Keratinocyte (primary cell): ENCODE data around the gene KRTAP12-1. TPM values are rescaled to one million over a fixed set of nuclear protein-coding genes. Genes with fewer than 3 reads are reported as not detected.

ENCODE experiments used
- DNase-seq: peaks from one replicate; pipeline ENCODE4 v3.0.0-alpha.2; 2011; ENCODE audit warnings: low read depth, missing footprints, low spot score
- FAIRE-seq: peaks from 2 replicates; lab custom pipeline; 2011; peaks lifted over from hg19 to GRCh38; lab: Jason Lieb, UNC
- H2AFZ ChIP-seq: 2 replicates; pipeline ENCODE4 v1.6.0; 2012; ENCODE audit warnings: low read length, control low read depth, inconsistent platforms; ENCODE audit not compliant: control insufficient read depth
- H3K27ac ChIP-seq: 2 replicates; pipeline ENCODE4 v1.5.1; 2011; ENCODE audit warnings: low read length; ENCODE audit not compliant: control insufficient read depth, insufficient read depth
- H3K27me3 ChIP-seq: 3 replicates; pipeline ENCODE4 v1.6.0; 2011; ENCODE audit warnings: low read length; ENCODE audit not compliant: control insufficient read depth, insufficient read depth; ENCODE audit errors: extremely low read depth
- H3K36me3 ChIP-seq, 2 experiments: 2 replicates in 1 of 2; 3 replicates in 1 of 2; pipeline ENCODE4 v1.5.1; 2011; ENCODE audit warnings: low read length in 2 of 2, mild to moderate bottlenecking in 1 of 2; ENCODE audit not compliant: control insufficient read depth in 2 of 2, insufficient read depth in 2 of 2; ENCODE audit errors: extremely low read depth in 1 of 2
- H3K4me1 ChIP-seq: 3 replicates; pipeline ENCODE4 v1.5.1; 2011; ENCODE audit warnings: low read length; ENCODE audit not compliant: control insufficient read depth, insufficient read depth; ENCODE audit errors: extremely low read depth
- H3K4me2 ChIP-seq: 3 replicates; pipeline ENCODE4 v1.6.0; 2011; ENCODE audit warnings: low read depth, low read length; ENCODE audit not compliant: control insufficient read depth, insufficient read depth; ENCODE audit errors: extremely low read depth
- H3K4me3 ChIP-seq, 3 experiments: fragments of 200-600 bp in 1 of 3; sonication (generic) in 1 of 3; 2 replicates in 2 of 3; 3 replicates in 1 of 3; pipeline ENCODE4 v1.5.1; 2011 to 2016; ENCODE audit warnings: low read length in 3 of 3, mild to moderate bottlenecking in 3 of 3, control low read depth in 2 of 3, inconsistent platforms in 1 of 3, low read depth in 1 of 3, mixed read lengths in 1 of 3, mixed run types in 1 of 3, moderate library complexity in 1 of 3; ENCODE audit not compliant: control insufficient read depth in 2 of 3, insufficient read depth in 2 of 3; ENCODE audit errors: extremely low read depth in 1 of 3
- H3K79me2 ChIP-seq: 2 replicates; pipeline ENCODE4 v1.6.0; 2012; ENCODE audit warnings: low read length; ENCODE audit not compliant: control insufficient read depth, insufficient read depth
- H3K9ac ChIP-seq: 3 replicates; pipeline ENCODE4 v1.6.0; 2011; ENCODE audit warnings: low read length; ENCODE audit not compliant: control insufficient read depth, insufficient read depth; ENCODE audit errors: extremely low read depth
- H3K9me1 ChIP-seq: 3 replicates; pipeline ENCODE4 v1.6.0; 2011; ENCODE audit warnings: low read length; ENCODE audit not compliant: control insufficient read depth, insufficient read depth; ENCODE audit errors: extremely low read depth
- H3K9me3 ChIP-seq: 2 replicates; pipeline ENCODE4 v1.5.1; 2012; ENCODE audit warnings: low read depth, low read length; ENCODE audit not compliant: control insufficient read depth
- H4K20me1 ChIP-seq: 3 replicates; pipeline ENCODE4 v1.6.0; 2011; ENCODE audit warnings: low read length; ENCODE audit not compliant: control insufficient read depth, insufficient read depth; ENCODE audit errors: extremely low read depth
- EZH2 ChIP-seq: IDR thresholded peaks from one replicate; pipeline ENCODE4 v1.6.1; 2012; ENCODE audit warnings: inconsistent platforms, mild to moderate bottlenecking, low read length, moderate library complexity
- dilution Hi-C: fragments of 300-500 bp; cut with MboI; formaldehyde crosslinking; loops from one replicate; pipeline ENCODE4 v1.7.0; 2020; ENCODE audit warnings: low sequenced_read_pairs; ENCODE audit not compliant: extremely low pct_ligation_motif_present
- polyA plus RNA-seq, 5 experiments: library from polyadenylated mRNA; depleted of rRNA in 3 of 5; stranded (reverse) in 3 of 5; stranded (forward) in 1 of 5; unstranded in 1 of 5; fragments of >200 nt; gene quantifications; 1 replicate in 1 of 5; 2 replicates in 3 of 5; 3 replicates in 1 of 5; pipeline versions ENCODE4 v1.2.1 to v1.2.3, GENCODE V29; 2011 to 2012; ENCODE audit warnings: missing spikeins in 2 of 5, low read depth in 1 of 5, low replicate concordance in 1 of 5
- TF ChIP-seq, protein P1 (sequence below), 3 experiments: IDR thresholded peaks in 1 of 3; conservative IDR thresholded peaks in 1 of 3; optimal IDR thresholded peaks in 1 of 3; 2 replicates in 2 of 3; 3 replicates in 1 of 3; pipeline versions ENCODE3 to v1.5.1; 2011; ENCODE audit warnings: low read length in 3 of 3, mild to moderate bottlenecking in 3 of 3, moderate library complexity in 2 of 3, control low read depth in 1 of 3, inconsistent platforms in 1 of 3; ENCODE audit not compliant: insufficient read depth in 2 of 3; ENCODE audit errors: extremely low read depth in 1 of 3

KRTAP12-1 gene
- polyA plus RNA-seq, 1 donor (not counting 4 experiments of a cell fraction or from before 2014, with no cell fraction given), result not detected

DNA sequence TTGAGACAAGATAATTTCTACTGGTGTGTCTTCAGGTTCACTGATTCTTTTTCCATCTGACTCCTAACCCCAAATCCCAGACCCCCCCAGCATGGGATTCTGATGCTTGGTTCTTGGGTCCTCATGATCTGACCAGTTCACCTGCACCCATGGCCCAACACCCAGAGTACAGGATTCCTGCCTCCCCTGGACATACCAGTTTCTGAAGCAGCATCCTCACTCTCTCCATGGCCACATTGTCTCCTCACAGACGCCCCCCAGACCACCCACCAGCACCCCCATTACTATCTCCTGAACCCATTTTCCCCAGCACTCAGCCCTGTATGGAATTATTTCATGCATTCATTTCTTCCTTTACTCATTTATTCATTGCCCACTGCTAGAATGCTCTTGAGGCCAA, 25.1 kb downstream of the KRTAP12-1 start:
- no peak overlapping the region for H3K27ac ChIP-seq
- H3K9me3 ChIP-seq, result no peaks in the 10 kb centered on the region
- no peak overlapping the region for H3K9ac ChIP-seq
- H2AFZ ChIP-seq, result no peak overlapping the region
- no peaks in the 10 kb centered on the region for H3K27me3 ChIP-seq
- no peaks in the 10 kb centered on the region for H3K9me1 ChIP-seq
- no peak for TF ChIP-seq EZH2
- TF ChIP-seq, protein P1, sequence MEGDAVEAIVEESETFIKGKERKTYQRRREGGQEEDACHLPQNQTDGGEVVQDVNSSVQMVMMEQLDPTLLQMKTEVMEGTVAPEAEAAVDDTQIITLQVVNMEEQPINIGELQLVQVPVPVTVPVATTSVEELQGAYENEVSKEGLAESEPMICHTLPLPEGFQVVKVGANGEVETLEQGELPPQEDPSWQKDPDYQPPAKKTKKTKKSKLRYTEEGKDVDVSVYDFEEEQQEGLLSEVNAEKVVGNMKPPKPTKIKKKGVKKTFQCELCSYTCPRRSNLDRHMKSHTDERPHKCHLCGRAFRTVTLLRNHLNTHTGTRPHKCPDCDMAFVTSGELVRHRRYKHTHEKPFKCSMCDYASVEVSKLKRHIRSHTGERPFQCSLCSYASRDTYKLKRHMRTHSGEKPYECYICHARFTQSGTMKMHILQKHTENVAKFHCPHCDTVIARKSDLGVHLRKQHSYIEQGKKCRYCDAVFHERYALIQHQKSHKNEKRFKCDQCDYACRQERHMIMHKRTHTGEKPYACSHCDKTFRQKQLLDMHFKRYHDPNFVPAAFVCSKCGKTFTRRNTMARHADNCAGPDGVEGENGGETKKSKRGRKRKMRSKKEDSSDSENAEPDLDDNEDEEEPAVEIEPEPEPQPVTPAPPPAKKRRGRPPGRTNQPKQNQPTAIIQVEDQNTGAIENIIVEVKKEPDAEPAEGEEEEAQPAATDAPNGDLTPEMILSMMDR (optimal IDR thresholded peaks at IDR 0.05 in 1 of 3, IDR thresholded peaks at IDR 0.05 in 1 of 3, conservative IDR thresholded peaks at IDR 0.05 in 1 of 3; ENCODE audit: extremely low read depth in 1 of 3, insufficient read depth in 2 of 3, low read length in 3 of 3), result no peak
- DNase-seq (no peak), FAIRE-seq (no peak)
- H3K79me2 ChIP-seq, result no peaks in the 10 kb centered on the region
- H3K36me3 ChIP-seq, result no peaks in the 10 kb centered on the region
- H3K4me3 ChIP-seq, result no peak overlapping the region
- H3K4me2 ChIP-seq, result no peak overlapping the region
- H4K20me1 ChIP-seq, result no peaks in the 10 kb centered on the region
- dilution Hi-C loops, result no loop called here
- no peaks in the 10 kb centered on the region for H3K4me1 ChIP-seq

DNA sequence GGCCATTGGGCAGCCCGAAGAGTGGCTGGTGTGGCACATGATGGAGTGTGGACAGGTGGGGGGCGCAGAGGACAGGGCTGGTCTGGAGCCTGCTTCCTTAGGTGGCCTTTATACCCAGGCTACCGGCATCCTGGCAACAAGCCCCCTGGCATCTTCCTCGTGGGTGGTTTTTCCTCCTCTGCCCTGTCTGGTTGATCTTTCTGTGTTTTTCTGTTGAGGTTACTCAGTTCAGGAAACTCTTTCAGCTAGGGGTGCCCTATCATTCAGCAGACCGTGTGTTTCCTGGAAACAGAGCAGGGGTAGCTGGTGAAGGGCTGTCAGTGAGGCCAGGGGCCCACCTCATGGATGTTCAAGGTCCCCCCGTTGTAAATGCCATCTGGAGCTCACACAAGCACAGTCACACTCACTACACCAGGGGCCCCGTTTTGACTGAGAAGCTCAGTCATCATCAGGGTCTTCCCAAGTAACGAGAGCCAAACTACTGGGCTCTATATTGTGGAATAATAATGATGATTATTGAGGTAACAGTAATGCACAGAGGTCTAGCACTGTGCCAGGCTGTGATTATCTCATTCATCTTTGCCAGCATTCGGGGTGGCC, 27.3 kb downstream of the KRTAP12-1 start, which contains the start of gene KRTAP12-4:
TSS of gene KRTAP12-4 (minus strand) at position 84 of the 600 bp plus-strand sequence. CDS start at position 39, 45 bp downstream.
- dilution Hi-C loops, result no loop called here
- Histone ChIP-seq H3K9me1 (no peaks in the 10 kb centered on the region), H3K79me2 (no peaks in the 10 kb centered on the region), H3K4me3 (no peak within 1 kb of the TSS), H4K20me1 (no peaks in the 10 kb centered on the region), H3K27ac (no peak within 1 kb of the TSS), H3K27me3 (no peaks in the 10 kb centered on the region), H3K9ac (no peak within 1 kb of the TSS), H3K4me2 (no peak within 1 kb of the TSS), H3K36me3 (no peaks in the 10 kb centered on the region), H3K4me1 (no peaks in the 10 kb centered on the region), H2AFZ (no peak within 1 kb of the TSS), H3K9me3 (no peaks in the 10 kb centered on the region)
- FAIRE-seq, result no peak
- DNase-seq, result no peak
- TF ChIP-seq, protein P1 (optimal IDR thresholded peaks at IDR 0.05 in 1 of 3, IDR thresholded peaks at IDR 0.05 in 1 of 3, conservative IDR thresholded peaks at IDR 0.05 in 1 of 3; ENCODE audit: extremely low read depth in 1 of 3, insufficient read depth in 2 of 3, low read length in 3 of 3), result no peak
- no peak for TF ChIP-seq EZH2
